ENCODE results near the gene ABLIM2.

GRCh38 chr4:8058031-8058479, 100.6 kb downstream of the ABLIM2 start:
- no peak for TF ChIP-seq ZZZ3 (IDR thresholded peaks at IDR 0.05; ENCODE audit: control insufficient read depth, insufficient read length, low read depth)
- TF ChIP-seq STAT1 (conservative IDR thresholded peaks at IDR 0.05) = no peak
- TF ChIP-seq POLR2AphosphoS5 (IDR thresholded peaks at IDR 0.05; ENCODE audit: low read length) = no peak
- TF ChIP-seq CTCF (IDR thresholded peaks at IDR 0.05 in 2 of 3, conservative IDR thresholded peaks at IDR 0.05 in 1 of 3; ENCODE audit: control insufficient read depth in 2 of 3, extremely low read depth in 1 of 3, insufficient read depth in 1 of 3, low read depth in 3 of 3, low read length in 3 of 3) = no peak
- TF ChIP-seq PAX8 (IDR thresholded peaks at IDR 0.05) = no peak
- TF ChIP-seq CEBPB (IDR thresholded peaks at IDR 0.05; ENCODE audit: borderline replicate concordance in 1 of 2, low read depth in 2 of 2, low read length in 2 of 2) = no peak
- TF ChIP-seq ZNF384 (IDR thresholded peaks at IDR 0.05; ENCODE audit: borderline replicate concordance, low read depth, low read length) = no peak
- TF ChIP-seq HDGF (IDR thresholded peaks at IDR 0.05) = no peak
- no peak for TF ChIP-seq USF1 (IDR thresholded peaks at IDR 0.05; ENCODE audit: borderline replicate concordance, extremely low read length, insufficient read depth, low read depth, low read length)
- no peak for TF ChIP-seq ASH2L (IDR thresholded peaks at IDR 0.05; ENCODE audit: borderline replicate concordance, low read depth)
- no peak for TF ChIP-seq NFIC (IDR thresholded peaks at IDR 0.05; ENCODE audit: low read depth, low read length)
- TF ChIP-seq ZNF24 (IDR thresholded peaks at IDR 0.05) = no peak
